GM12872 (cell line): Measurements from ENCODE around the gene SECISBP2L.

Experiments
- CTCF ChIP-seq: IDR thresholded peaks from 3 replicates; pipeline ENCODE4 v1.5.1; 2011; ENCODE audit warnings: low read depth, mild to moderate bottlenecking, low read length, moderate library complexity; ENCODE audit not compliant: insufficient read depth

Gene SECISBP2L

GRCh38 chr15:49038382-49038781 is 7.9 kb downstream of the SECISBP2L start:
- TF ChIP-seq CTCF, result no peak

GRCh38 chr15:49037546-49037940 is 8.7 kb downstream of the SECISBP2L start:
- no peak for TF ChIP-seq CTCF

- TF ChIP-seq CTCF, result no peak
Observed at GRCh38 chr15:49036650-49037545, 9.3 kb downstream of the SECISBP2L start.

GRCh38 chr15:49035825-49036224 is 10.4 kb downstream of the SECISBP2L start:
- TF ChIP-seq CTCF, result no peak

GRCh38 chr15:49032601-49033145 is 13.6 kb downstream of the SECISBP2L start:
- TF ChIP-seq CTCF, result no peak

GRCh38 chr15:49031804-49032203 is 14.4 kb downstream of the SECISBP2L start:
- no peak for TF ChIP-seq CTCF

- TF ChIP-seq CTCF, result no peak
Observed at GRCh38 chr15:49026700-49027099, 19.5 kb downstream of the SECISBP2L start.
